ENCODE results near the gene CCDC88A.

Gene CCDC88A

GRCh38 chr2:55419679-55420438, at the start of gene CCDC88A:
CCDC88A (minus strand) TSS chr2:55419856; CDS start chr2:55419079, 777 bp downstream.
- Histone ChIP-seq H3K36me3 (ENCODE audit: control insufficient read depth, insufficient read depth, low read length) (no peaks in the 10 kb centered on the region), H3K27me3 (replicated peaks; ENCODE audit: control insufficient read depth, insufficient read depth, low read length) (no peaks in the 10 kb centered on the region), H3K4me3 (replicated peaks; ENCODE audit: low read depth, low read length) (peak within 1 kb of the TSS; percentile 98)
- DNase-seq (ENCODE audit: extremely low read depth, insufficient read length), result peak; percentile 97
- peak; percentile 13 for TF ChIP-seq CTCF (IDR thresholded peaks at IDR 0.05; ENCODE audit: insufficient read depth, low read length, poor library complexity, severe bottlenecking)

- TF ChIP-seq CTCF (IDR thresholded peaks at IDR 0.05; ENCODE audit: insufficient read depth, low read length, poor library complexity, severe bottlenecking), result no peak
- no peaks in the 10 kb centered on the region for H3K27me3 ChIP-seq (replicated peaks; ENCODE audit: control insufficient read depth, insufficient read depth, low read length)
- no peak for DNase-seq (ENCODE audit: extremely low read depth, insufficient read length)
- H3K4me3 ChIP-seq (replicated peaks; ENCODE audit: low read depth, low read length), result no peak overlapping the region
- no peaks in the 10 kb centered on the region for H3K36me3 ChIP-seq (ENCODE audit: control insufficient read depth, insufficient read depth, low read length)
Observed at GRCh38 chr2:55461679-55462078, 42.0 kb upstream of the CCDC88A start.

GRCh38 chr2:55460562-55460961, 40.9 kb upstream of the CCDC88A start:
- no peak for DNase-seq (ENCODE audit: extremely low read depth, insufficient read length)

GRCh38 chr2:55459714-55460274, 40.1 kb upstream of the CCDC88A start:
- H3K4me3 ChIP-seq (replicated peaks; ENCODE audit: low read depth, low read length), result no peak overlapping the region
- DNase-seq (ENCODE audit: extremely low read depth, insufficient read length), result no peak

More at GRCh38 chr2:55460562-55460961, 40.9 kb upstream of the CCDC88A start:
- Histone ChIP-seq H3K4me3 (replicated peaks; ENCODE audit: low read depth, low read length) (no peak overlapping the region), H3K27me3 (replicated peaks; ENCODE audit: control insufficient read depth, insufficient read depth, low read length) (no peaks in the 10 kb centered on the region), H3K36me3 (ENCODE audit: control insufficient read depth, insufficient read depth, low read length) (no peaks in the 10 kb centered on the region)
- TF ChIP-seq CTCF (IDR thresholded peaks at IDR 0.05; ENCODE audit: insufficient read depth, low read length, poor library complexity, severe bottlenecking), result no peak

GRCh38 chr2:55459279-55459678, 39.6 kb upstream of the CCDC88A start:
- Histone ChIP-seq H3K36me3 (ENCODE audit: control insufficient read depth, insufficient read depth, low read length) (no peaks in the 10 kb centered on the region), H3K27me3 (replicated peaks; ENCODE audit: control insufficient read depth, insufficient read depth, low read length) (no peaks in the 10 kb centered on the region), H3K4me3 (replicated peaks; ENCODE audit: low read depth, low read length) (no peak overlapping the region)
- DNase-seq (ENCODE audit: extremely low read depth, insufficient read length), result no peak
- TF ChIP-seq CTCF (IDR thresholded peaks at IDR 0.05; ENCODE audit: insufficient read depth, low read length, poor library complexity, severe bottlenecking), result no peak

More at GRCh38 chr2:55459714-55460274, 40.1 kb upstream of the CCDC88A start:
- no peaks in the 10 kb centered on the region for H3K27me3 ChIP-seq (replicated peaks; ENCODE audit: control insufficient read depth, insufficient read depth, low read length)
- no peak for TF ChIP-seq CTCF (IDR thresholded peaks at IDR 0.05; ENCODE audit: insufficient read depth, low read length, poor library complexity, severe bottlenecking)
- no peaks in the 10 kb centered on the region for H3K36me3 ChIP-seq (ENCODE audit: control insufficient read depth, insufficient read depth, low read length)
